Thyroid gland (tissue), 4 donors: Measurements from ENCODE around the gene CTRB2. TPM values are rescaled to one million over a fixed set of nuclear protein-coding genes. Genes with fewer than 3 reads are reported as not detected.

Source experiments
- DNase-seq, 2 donors: peaks; one replicate each; pipeline ENCODE4 v3.0.0-alpha.2; 2019
- H3K27ac ChIP-seq, 3 donors: fragments of 200-600 bp; sonication (generic); 1 replicate in 2 of 3; 2 replicates in 1 of 3; pipeline ENCODE4 v1.5.1; 2016 to 2019; ENCODE audit warnings: mild to moderate bottlenecking in 1 of 3, moderate library complexity in 1 of 3
- H3K27me3 ChIP-seq: fragments of 200-600 bp; sonication (generic); one replicate; pipeline ENCODE4 v1.5.1; 2019
- H3K36me3 ChIP-seq, 2 donors: fragments of 200-600 bp; sonication (generic); one replicate each; pipeline ENCODE4 v1.5.1; 2016 to 2019
- H3K4me1 ChIP-seq, 2 donors: fragments of 200-600 bp; sonication (generic); one replicate each; pipeline ENCODE4 v1.5.1; 2017 to 2019
- H3K4me3 ChIP-seq, 3 donors: fragments of 200-600 bp; sonication (generic); replicated peaks in 1 of 3; 1 replicate in 2 of 3; 2 replicates in 1 of 3; pipeline ENCODE4 v1.5.1; 2016; ENCODE audit warnings: mild to moderate bottlenecking in 1 of 3
- H3K9me3 ChIP-seq: fragments of 200-600 bp; sonication (generic); one replicate; pipeline ENCODE4 v1.5.1; 2017
- CTCF ChIP-seq, 6 experiments: fragments of 200-600 bp in 3 of 6; fragments of 450-650 bp in 3 of 6; sonication (generic) in 3 of 6; IDR thresholded peaks; one replicate each; pipeline ENCODE4 v1.5.1; 2016 to 2019; ENCODE audit warnings: antibody characterized with exemption in 6 of 6, mild to moderate bottlenecking in 2 of 6, inconsistent platforms in 1 of 6, moderate library complexity in 1 of 6
- POLR2A ChIP-seq, 2 donors: fragments of 450-650 bp; IDR thresholded peaks; one replicate each; pipeline ENCODE4 v1.6.1; 2017; ENCODE audit warnings: antibody characterized with exemption in 2 of 2, mild to moderate bottlenecking in 2 of 2, moderate library complexity in 1 of 2
- WGBS, 2 donors: methylation state at CpG; one replicate each; pipeline ENCODE4 v1.1.5; 2017; 5-methylcytosine and 5-hydroxymethylcytosine counted together
- intact Hi-C: fragments of 100-400 bp; cut with DNase I; formaldehyde crosslinking; loops from one replicate; pipeline ENCODE4 v1.15.1; 2023
- total RNA-seq, 4 donors: library from RNA; depleted of rRNA; stranded (reverse); fragments of >200 nt; gene quantifications; one replicate each; pipeline ENCODE4 v1.2.3, GENCODE V29; 2016

The CTRB2 gene
- total RNA-seq, 4 donors from 2014 or later = not detected

DNA sequence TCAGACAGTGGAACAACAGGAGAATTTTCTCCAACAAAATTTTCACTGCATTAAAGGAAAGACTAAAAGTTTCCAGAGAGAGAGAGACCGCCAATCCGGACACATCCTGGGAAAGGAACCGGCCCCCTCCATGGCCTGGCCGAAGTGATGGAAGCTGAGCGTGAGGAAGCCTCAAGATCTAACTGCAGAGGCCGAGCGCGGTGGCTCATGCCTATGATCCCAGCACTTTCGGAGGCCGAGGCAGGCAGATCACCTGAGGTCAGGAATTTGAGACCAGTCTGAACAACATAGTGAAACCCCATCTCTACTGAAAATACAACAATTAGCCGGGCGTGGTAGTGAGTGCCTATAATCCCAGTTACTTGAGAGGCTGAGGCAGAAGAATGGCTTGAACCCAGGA, 3.9 kb downstream of the CTRB2 start:
- Histone ChIP-seq H3K36me3 (no peaks in the 10 kb centered on the region), H3K27ac (no peak overlapping the region), H3K9me3 (no peaks in the 10 kb centered on the region), H3K4me3 (no peak overlapping the region), H3K4me1 (peaks cover 0 to 11% of the 10 kb centered on the region in 2 donors), H3K27me3 (no peaks in the 10 kb centered on the region)
- intact Hi-C loops = loop anchor here (10.0 kb wide), 1 partner anchor 182 kb away; no protein-coding TSS in a partner anchor
- WGBS, 2 donors = 85 to 87% methylated on average over 11 to 12 of the region's 12 CpGs
- TF ChIP-seq POLR2A (IDR thresholded peaks at IDR 0.05) (no peak), CTCF (IDR thresholded peaks at IDR 0.05) (no peak)
- DNase-seq = no peak

- intact Hi-C loops = loop anchor here (10.0 kb wide), 1 partner anchor 183 kb away; no protein-coding TSS in a partner anchor
- Histone ChIP-seq H3K27me3 (no peaks in the 10 kb centered on the region), H3K9me3 (no peaks in the 10 kb centered on the region), H3K36me3 (no peaks in the 10 kb centered on the region), H3K4me3 (no peak overlapping the region), H3K27ac (no peak overlapping the region), H3K4me1 (peaks cover 0 to 11% of the 10 kb centered on the region in 2 donors)
- TF ChIP-seq POLR2A (IDR thresholded peaks at IDR 0.05) = no peak
- TF ChIP-seq CTCF (IDR thresholded peaks at IDR 0.05) = no peak
- 92 to 94% methylated on average over 13 of the region's 13 CpGs for WGBS, 2 donors
- no peak for DNase-seq
These were observed 4.8 kb downstream of the CTRB2 start for GRCh38 chr16:75202069-75202590.

GRCh38 chr16:75198135-75198600, 8.8 kb downstream of the CTRB2 start:
- H3K4me1 ChIP-seq = no peaks in the 10 kb centered on the region
- no peak for DNase-seq
- 47 to 48% methylated on average over 13 to 18 of the region's 18 CpGs for WGBS, 2 donors
- no peaks in the 10 kb centered on the region for H3K9me3 ChIP-seq
- intact Hi-C loops = loop anchor here (5.0 kb wide), 1 partner anchor 34 kb away; no protein-coding TSS in a partner anchor
- TF ChIP-seq POLR2A (IDR thresholded peaks at IDR 0.05) = no peak
- no peak for TF ChIP-seq CTCF (IDR thresholded peaks at IDR 0.05)
- H3K27me3 ChIP-seq = no peaks in the 10 kb centered on the region
- H3K4me3 ChIP-seq = no peak overlapping the region
- H3K27ac ChIP-seq = no peak overlapping the region
- no peaks in the 10 kb centered on the region for H3K36me3 ChIP-seq

- 67 to 70% methylated on average over 14 of the region's 14 CpGs for WGBS, 2 donors
These were observed 9.3 kb downstream of the CTRB2 start for GRCh38 chr16:75197522-75198134.

More at GRCh38 chr16:75197522-75198134, 9.3 kb downstream of the CTRB2 start:
- TF ChIP-seq POLR2A (IDR thresholded peaks at IDR 0.05) = no peak
- TF ChIP-seq CTCF (IDR thresholded peaks at IDR 0.05) = no peak
- Histone ChIP-seq H3K27me3 (no peaks in the 10 kb centered on the region), H3K9me3 (no peaks in the 10 kb centered on the region), H3K4me3 (no peak overlapping the region), H3K27ac (no peak overlapping the region), H3K4me1 (no peaks in the 10 kb centered on the region), H3K36me3 (no peaks in the 10 kb centered on the region)
- intact Hi-C loops = loop anchor here (5.0 kb wide), 1 partner anchor 35 kb away; no protein-coding TSS in a partner anchor
- no peak for DNase-seq
